SIG-M5 treated with dmso at 0.1 percent for 504 hours (cell line): ENCODE data around the gene PSAP.
"Not testable (repeated sequence)": the region's sequence is repeated elsewhere in the genome, so short reads cannot be mapped to it uniquely, and the experiment has no call there.

ENCODE experiments used
- DNase-seq: peaks from one replicate; lab custom pipeline; 2025; ENCODE audit not compliant: unreplicated experiment; lab: John Stamatoyannopoulos, UW

PSAP gene

DNA sequence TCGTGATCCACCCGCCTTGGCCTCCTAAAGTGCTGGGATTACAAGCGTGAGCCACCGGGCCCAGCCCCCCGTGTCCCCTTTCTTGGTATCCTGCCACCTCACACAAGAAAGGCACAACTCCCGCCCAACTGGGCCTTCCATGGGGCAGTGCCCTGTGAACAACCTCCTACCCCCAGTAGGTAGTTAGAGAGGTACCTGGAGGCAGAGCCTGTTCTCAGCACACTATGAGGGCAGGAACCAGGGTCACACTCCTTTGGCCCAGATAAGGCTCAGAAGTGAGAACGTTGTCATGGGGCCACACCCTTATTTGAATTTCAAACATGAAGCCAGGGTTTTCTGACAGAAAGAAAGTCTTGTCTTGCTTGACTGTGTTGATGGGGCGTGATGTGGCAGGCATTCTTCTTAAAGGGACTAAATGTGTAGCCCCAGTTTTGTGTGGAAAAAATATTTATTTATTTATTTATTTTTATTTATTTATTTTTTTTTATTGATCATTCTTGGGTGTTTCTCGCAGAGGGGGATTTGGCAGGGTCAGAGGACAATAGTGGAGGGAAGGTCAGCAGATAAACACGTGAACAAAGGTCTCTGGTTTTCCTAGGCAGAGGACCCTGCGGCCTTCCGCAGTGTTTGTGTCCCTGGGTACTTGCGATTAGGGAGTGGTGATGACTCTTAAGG, 23.8 kb upstream of the PSAP start:
- not testable (repeated sequence) for DNase-seq

DNA sequence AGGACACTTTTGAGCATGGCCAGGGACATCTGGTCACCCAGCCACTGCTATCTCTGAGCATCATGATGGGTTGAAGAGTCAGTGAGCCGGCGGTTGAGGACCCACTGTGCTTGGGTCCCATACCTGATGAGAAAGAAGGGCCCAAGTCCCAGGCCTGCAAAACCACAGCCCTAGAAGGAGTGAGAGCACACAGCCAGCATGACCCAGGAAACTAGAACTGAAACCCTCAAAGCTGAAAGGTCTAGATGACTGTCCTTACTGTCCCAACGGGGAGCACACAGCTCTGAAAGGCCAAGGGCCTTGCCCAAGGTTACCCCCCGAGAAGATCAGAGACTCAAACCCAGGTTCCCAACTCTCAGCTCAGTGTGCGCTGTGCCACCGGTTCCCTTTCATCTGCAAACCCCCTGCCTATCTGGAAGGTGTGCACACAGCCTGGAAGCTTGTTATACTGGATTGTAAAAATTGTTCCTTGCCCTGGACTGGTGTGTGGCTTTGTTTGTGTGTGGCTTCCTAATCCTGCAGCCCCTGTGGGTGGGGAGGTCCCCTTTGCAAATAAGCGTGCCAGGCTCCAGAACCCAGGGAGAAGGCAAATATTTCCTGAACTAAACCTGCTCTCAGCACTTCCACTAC, 22.6 kb upstream of the PSAP start:
- DNase-seq: no peak

DNA sequence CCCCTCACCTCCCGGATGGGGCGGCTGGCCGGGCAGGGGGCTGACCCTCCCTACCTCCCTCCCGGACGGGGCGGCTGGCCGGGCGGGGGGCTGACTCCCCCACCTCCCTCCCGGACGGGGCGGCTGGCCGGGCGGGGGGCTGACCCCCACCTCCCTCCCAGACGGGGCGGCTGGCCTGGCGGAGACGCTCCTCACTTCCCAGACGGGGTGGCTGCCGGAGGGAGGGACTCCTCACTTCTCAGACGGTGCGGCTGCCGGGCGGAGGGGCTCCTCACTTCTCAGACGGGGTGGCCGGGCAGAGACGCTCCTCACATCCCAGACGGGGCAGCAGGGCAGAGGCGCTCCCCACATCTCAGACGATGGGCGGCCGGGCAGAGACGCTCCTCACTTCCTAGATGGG, 18.6 kb upstream of the PSAP start:
- not testable (repeated sequence) for DNase-seq

DNA sequence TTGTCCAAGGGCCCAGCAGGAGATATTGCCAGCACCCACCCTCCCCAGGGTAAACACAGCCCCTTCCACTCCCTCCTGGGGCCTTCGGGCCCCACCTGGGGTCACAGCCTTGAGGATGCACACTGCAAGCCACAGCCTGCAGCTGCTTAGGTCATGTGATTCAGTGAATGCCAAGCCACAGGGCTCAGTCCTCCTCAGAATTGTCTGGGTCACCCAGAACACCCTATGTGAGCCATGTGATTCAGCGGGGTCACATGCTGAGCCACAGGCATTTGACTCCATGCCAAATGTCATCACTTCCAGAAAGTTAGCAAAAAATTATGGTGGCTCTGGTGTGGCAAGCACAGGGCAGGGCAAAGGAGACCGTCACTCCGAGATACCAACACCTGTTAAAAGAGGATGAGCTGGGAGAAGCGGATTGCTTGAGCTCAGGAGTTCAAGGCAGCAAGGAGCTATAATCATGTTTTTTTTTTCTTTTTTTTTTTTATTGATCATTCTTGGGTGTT, 17.2 kb upstream of the PSAP start:
- DNase-seq: no peak

DNA sequence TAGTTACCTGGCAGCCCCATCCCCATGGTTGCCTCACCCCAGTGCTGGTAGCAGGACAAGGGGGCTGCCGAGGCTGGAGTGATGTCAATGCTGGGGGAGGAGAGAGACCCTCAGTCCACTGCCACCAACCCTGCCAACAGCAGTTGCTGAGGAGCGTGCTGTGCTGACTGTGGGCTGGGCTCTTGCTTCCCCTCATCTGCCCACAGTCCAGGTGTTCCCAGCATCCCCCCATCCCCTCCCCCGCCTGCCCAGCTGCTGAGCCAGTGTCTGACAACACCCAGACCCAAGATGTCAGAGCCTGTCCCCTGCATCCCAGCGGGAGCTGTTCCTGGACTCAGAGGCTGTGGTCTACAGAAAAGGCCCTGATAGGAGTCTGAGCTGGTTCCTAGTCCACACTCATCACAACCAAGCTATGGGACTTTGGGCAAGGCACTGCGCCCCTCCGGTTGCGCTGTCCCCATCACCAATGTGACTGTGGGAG, 14.6 kb upstream of the PSAP start:
- no peak for DNase-seq

DNA sequence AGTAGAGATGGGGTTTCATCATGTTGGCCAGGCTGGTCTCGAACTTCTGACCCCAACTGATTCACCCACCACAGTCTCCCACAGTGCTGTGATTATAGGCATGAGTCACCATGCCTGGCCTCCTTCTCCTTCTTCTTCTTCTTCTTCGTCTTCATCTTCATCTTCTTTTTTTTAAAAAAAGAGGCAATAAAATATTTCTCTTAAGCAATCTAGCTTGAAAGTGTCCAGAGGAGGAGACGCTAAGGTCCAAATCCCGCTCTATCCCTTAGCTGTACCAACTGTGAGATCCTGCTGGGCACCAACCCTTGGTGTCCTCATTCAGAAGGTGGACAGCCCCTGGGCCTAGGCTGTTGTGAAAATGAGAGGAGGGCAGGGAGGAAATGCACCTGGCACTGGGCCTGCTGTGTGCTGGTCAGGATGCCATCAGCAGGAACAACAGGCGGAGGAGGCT, 13.9 kb upstream of the PSAP start:
- DNase-seq: peak; percentile 33

DNA sequence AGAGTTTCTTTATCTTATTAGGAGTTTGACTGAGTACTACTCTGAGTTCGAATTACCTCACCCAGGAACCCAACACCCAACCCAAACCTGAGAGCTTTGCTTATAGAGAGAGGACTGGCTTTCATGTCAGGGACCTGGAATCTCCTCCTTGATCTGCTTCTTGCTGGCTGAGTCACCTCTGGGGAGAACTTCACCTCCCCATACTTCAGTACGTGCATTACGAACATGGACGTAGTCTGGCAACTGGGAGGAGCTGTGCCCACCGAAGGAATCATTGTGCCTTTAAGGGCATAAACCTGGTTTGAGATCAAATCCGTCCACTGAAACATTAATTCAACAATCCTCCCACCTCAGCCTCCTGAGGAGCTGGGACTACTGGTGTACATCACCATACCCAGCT, 12.2 kb upstream of the PSAP start:
- DNase-seq: no peak

DNA sequence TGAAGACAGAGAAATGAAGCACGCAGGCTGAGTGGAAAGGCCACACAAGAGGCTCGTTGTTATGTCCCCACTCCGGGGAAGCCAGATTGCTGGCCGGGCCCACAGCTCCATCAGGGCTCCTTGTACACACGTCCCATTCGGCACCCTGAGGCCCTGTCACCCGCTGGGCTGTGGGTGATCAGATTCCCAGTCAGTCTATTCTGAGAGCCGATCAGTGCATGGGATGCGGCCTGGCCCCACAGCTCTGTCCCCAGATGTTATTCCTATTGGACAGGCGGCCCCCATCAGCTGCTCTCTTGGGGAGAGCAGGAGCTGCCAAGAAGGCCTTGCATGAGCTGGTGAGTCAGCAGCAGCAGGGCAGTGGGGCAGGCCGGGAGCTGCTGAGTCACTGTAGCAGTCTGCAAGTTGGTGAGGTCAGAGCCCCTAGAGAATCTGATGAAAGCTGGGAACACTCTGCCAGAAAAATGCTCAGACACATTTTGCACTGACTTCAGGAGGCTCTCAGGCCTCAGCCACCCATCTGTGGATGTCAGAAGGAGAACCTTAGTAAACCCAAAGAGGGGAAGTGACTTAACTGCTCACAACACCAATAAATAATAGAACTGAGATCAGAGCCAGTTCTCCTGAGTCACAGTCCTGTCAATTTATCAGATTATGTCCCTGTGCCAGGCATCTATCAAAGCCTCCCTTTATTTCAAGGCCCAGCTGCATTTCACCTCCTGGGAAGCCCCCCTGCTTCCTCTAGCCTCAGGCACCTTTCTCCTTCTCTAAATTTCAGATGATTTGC, 9.4 kb upstream of the PSAP start:
- DNase-seq: peak; percentile 87

DNA sequence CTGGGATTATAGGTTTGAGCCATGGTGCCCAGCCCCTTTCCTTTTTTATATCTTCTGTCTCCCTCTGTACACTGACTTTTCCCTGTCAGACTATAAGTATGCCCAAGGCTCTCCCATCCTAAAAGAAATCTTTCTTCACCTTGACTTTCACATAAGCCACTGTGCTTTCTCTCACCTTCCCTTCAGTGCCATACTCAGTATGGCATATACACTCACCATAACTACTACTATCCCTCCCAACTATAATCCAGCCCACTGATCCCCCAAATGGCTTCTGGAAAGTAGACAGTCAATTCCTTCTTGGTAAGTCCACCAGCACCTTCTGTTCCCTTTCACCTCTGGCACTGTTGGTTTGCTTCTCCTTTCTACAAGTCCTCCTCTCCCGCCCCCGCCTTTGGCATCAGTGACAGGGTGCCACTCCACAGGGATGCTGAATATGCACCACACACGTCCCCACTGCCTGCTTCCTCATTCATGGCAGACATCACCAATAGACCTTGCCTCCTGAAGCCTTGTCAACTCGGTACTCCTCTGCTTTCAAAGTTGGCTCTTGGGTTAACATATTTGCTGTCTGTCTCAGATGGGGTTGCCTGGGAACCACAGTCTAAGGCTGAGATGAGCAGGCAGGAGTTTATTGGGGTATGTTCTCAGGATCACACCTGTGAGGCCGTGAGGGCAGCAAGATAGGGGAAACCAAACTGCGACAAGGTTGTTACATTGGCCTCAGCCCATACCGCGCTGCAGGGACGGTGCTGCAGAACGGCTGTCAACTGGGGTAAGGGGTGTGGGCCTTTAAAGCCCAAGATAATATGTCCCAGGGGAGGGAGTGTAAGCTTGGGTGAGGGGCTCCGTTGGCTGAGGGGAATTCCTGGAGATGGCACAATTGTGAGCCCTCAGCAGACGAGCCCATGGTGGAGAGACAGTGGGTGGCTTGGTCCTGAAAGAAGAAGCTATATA, 7.2 kb upstream of the PSAP start:
- peak; percentile 27 for DNase-seq

DNA sequence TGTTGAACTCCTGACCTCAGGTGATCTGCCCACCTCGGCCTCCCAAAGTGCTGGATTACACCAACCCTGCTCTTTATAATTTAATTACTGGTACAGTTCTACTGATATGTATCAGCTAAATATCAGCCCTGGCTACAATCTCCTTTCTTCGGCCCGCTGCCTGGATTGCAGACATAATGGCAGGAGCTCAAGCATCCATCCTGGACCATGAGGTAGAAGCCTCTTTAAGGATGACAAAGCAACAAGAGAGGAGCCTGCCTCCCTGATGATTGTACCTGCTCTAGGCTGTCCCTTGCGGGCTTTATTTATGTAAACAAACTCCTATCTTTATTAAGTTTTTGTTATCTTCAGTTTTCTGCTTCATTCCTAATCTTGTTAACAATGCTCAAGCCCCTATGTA, 5.6 kb upstream of the PSAP start:
- no peak for DNase-seq

DNA sequence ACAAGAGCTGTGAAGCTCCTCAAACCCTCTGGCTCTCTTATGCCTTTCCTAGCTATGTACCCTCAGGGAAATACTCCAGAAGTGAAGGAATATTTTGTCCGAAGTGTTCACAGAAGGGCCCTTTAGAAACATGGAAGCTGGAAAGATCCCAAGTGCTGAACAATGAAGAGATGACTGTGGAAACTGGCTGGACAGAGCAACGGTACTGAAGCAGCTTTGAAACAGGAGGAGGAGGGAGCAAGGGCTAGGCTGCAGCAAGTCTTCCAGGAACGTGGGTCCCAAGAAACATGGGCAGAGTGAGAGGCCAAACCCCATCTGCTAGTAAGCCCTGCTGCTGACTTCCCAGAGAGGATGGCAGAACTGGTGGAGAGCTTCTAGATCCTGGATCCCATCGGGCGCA, 3.0 kb upstream of the PSAP start:
- no peak for DNase-seq

DNA sequence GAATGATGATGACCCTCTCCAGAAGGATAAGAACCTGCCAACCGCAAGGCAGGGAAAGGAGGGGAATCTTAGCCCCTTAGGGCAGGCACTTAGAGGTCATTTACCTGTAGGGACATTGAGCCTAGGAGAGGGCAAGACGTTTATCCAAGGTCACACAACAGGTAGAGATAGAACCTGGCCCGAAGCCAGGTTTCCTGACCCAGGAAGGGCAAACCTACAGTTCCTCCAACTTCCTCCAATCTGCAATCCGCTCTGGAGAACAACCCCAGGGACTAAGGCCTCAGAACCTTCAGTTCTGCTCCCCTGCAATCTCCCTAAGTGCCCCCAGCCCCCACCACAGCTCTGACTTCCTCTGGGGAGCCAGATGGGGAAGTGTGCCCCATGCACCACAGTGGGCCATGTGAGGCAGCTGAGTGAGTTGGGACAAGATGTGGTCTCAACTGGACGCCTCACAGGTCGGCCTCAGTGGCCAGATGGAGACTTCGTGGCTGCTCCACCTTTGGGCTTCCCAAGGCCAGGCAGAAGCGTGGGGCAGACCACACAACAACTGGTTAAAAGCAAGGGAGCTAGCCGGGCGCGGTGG, 1.4 kb upstream of the PSAP start:
- peak; percentile 78 for DNase-seq

DNA sequence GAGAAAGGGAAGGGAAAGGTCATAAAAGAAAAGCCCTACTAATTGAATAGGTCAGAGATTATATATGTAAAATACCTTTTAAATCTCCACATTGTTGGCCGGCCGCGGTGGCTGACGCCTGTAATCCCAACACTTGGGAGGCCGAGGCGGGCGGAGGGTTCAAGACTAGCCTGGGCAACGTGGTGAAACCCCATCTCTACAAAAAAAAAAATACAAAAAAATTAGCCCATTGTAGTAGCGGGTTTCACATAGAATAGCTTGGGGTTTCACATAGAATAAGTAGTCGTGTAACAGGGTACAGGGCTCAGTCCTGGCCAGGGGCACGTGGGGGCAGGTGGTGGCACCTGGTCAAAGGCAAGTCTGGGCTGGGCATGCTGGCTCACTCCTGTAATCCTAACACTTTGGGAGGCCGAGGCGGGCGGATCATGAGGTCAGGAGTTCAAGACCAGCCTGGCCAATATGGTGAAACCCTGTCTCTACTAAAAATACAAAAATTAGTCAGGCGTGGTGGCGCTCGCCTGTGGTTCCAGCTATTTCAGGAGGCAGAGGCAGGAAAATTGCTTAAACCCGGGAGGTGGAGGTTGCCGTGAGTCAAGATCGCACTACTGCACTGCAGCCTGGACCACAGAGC, 529 bp upstream of the PSAP start:
- peak; percentile 58 for DNase-seq

DNA sequence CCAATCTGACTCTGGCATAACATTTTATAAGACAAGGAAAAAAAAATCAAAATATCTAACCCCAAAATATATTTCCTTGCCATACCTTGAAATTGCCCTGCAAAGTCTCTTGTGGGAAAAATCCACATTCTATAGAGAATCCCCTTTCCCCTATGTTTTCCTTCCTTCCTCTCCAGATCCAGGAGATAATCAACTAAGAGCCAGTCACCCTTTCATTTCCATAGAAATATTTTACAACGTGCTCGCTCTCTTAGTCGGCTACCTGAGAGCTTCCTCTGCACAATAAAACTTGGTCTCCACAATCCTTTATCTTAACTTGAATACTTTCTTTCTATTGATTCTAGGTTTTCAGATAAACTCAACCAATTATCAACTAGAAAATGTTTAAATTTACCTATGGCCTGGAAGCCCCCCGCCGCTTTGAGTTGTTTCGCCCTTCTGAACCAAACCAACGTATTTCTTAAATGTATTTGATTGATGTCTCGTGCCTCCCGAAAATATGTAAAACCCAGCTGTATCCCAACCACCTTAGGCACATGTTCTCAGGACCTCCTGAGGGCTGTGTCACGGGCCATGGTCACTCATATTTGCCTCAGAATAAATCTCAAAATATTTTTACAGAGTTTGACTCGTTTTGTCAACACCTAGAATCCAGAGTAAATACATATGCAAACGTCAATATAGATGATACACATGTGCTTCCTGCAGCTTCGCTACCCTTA, 869 bp downstream of the PSAP start:
- no peak for DNase-seq

DNA sequence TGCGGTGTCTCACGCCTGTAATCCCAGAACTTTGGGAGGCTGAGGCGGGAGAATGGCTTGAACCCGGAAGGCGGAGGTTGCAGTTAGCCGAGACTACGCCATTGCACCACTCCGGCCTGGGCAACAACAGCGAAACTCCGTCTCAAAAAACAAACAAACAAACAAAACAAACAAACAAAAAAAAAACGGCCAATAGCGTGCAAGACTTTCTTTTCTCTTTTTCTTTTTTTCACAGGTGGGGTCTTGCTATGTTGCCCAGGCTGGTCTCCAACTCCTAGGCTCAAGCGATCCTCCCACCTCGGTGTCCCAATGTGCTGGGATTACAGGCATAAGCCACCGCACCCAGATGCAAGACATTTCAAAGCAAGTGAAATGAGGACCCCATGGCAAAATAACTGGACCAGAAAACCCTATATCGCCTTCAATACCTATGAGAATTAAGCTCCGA, 1.6 kb downstream of the PSAP start:
- DNase-seq: no peak

DNA sequence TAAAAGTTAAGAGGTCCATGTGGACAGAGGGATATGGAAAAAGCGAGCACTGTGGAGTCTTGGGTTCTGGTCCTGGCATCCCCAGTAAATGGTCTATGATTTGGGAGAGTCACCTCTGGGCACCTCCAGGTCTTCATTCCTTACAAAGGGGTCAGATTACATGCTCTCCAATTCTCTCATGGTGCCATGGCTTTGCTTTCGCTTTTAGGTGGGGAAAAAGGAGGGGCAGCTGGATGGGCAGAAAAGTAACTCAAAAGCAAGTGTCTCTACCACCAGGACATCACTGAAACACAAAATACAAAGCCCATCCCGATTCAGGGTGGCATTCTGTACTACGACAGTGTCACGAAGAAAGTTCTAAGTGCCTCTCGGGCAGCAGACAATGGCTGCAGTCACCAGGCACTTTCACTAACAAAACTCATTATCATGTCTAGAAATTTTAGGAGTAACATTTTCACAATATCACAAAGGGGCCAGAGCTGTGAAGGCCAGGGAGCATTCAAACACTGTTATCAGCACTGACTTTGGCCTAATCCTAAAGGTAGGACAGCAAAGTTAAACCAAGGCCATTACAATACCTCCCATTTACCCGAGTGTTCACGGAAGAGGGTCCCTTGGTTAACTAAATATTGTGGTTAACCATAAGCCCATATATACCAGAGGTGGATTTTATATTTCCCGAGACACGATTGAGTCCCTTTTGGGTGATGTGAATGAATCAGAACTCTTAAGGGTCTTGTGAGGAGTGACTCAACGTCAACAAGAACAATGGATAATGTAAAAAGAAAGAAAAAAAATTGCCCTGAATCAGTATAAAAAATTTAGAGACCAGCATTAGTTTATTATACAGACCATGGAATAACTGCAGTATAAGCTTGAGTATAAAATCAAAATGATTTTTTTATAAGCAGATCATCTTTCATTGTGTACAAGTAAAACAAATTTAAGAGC, 2.5 kb downstream of the PSAP start:
- DNase-seq: no peak

DNA sequence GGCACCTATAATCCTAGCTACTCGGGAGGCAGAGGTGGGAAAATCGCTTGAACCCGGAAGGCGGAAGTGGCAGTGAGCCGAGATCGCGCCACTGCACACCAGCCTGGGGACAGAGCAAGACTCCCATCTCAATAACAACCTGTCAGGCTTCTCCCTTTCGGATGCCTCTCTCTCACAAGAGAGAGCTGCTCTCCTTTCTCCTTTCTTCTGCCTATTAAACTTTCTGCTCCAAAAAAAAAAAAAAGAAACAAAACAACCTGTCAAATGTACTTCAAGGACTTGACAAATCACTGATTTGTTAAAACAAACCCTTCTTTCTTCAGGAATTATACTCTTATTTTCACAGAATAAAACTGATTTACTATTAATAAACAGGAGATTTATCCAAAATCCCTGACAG, 3.6 kb downstream of the PSAP start:
- DNase-seq: no peak

DNA sequence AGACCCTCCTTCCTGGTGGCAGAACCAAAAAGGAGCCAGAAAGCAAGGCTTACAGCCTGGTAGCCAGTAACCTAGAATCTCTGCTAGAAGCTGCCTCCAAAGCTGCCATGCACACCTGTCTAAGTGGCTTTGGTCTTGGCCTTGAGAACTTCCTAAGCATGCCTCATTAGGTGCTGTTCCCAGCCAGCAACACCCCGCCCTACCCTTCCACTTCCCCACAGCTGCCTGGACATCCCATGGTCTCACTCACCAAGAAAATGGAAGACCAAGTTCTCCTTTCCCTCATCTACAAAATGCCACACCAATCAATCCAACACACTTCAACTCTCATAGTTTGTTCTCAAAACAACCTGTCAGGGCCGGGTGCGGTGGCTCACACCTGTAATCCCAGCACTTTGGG, 4.2 kb downstream of the PSAP start:
- DNase-seq: no peak
